Fibroblast of peridontal ligament (primary cell): Measurements from ENCODE around the gene AIF1L.
"Not testable (repeated sequence)": the region's sequence is repeated elsewhere in the genome, so short reads cannot be mapped to it uniquely, and the experiment has no call there.

Source experiments
- DNase-seq: peaks from one replicate; pipeline ENCODE4 v3.0.0-alpha.2; 2010; ENCODE audit errors: extremely low read depth

Gene AIF1L

GRCh38 chr9:131098391-131099101 is 2.2 kb downstream of the AIF1L start:
- no peak for DNase-seq

- no peak for DNase-seq
Observed at GRCh38 chr9:131099102-131099606, 2.8 kb downstream of the AIF1L start.

GRCh38 chr9:131099845-131100244 is 3.5 kb downstream of the AIF1L start:
- not testable (repeated sequence) for DNase-seq

GRCh38 chr9:131100445-131100844 is 4.1 kb downstream of the AIF1L start:
- no peak for DNase-seq

GRCh38 chr9:131101207-131101964 is 5.1 kb downstream of the AIF1L start:
- no peak for DNase-seq

GRCh38 chr9:131103024-131103423 is 6.7 kb downstream of the AIF1L start:
- DNase-seq, result no peak

GRCh38 chr9:131103535-131103934 is 7.2 kb downstream of the AIF1L start:
- DNase-seq, result no peak

GRCh38 chr9:131104016-131104740 is 7.8 kb downstream of the AIF1L start:
- no peak for DNase-seq

GRCh38 chr9:131105952-131106351 is 9.6 kb downstream of the AIF1L start:
- no peak for DNase-seq

- DNase-seq, result no peak
Observed at GRCh38 chr9:131107760-131108159, 11.4 kb downstream of the AIF1L start.

GRCh38 chr9:131111186-131111853 is 15.0 kb downstream of the AIF1L start:
- DNase-seq, result no peak

GRCh38 chr9:131111854-131112311 is 15.6 kb downstream of the AIF1L start:
- no peak for DNase-seq

- no peak for DNase-seq
Observed at GRCh38 chr9:131112374-131113154, 16.2 kb downstream of the AIF1L start.

- no peak for DNase-seq
Observed at GRCh38 chr9:131113655-131114054, 17.3 kb downstream of the AIF1L start.

GRCh38 chr9:131114084-131114535 is 17.8 kb downstream of the AIF1L start:
- no peak for DNase-seq

- DNase-seq, result not testable (repeated sequence)
Observed at GRCh38 chr9:131115360-131115742, 19.0 kb downstream of the AIF1L start.

GRCh38 chr9:131116281-131117120 is 20.2 kb downstream of the AIF1L start:
- no peak for DNase-seq

GRCh38 chr9:131117121-131117761 is 20.9 kb downstream of the AIF1L start:
- no peak for DNase-seq

GRCh38 chr9:131117762-131118145 is 21.4 kb downstream of the AIF1L start:
- no peak for DNase-seq
